IPS-18c (cell line): ENCODE data around the gene DHX35.
"Not testable (repeated sequence)": the region's sequence is repeated elsewhere in the genome, so short reads cannot be mapped to it uniquely, and the experiment has no call there.

Experiments used
- H3K4me3 ChIP-seq: 2 replicates; pipeline ENCODE4 v1.7.0; 2013; ENCODE audit warnings: low read depth, mild to moderate bottlenecking, low read length, moderate library complexity; ENCODE audit not compliant: insufficient read depth
- H3K9me3 ChIP-seq: one replicate; pipeline ENCODE4 v1.6.1; 2013; ENCODE audit warnings: mild to moderate bottlenecking, low read length, moderate library complexity; ENCODE audit not compliant: control insufficient read depth, insufficient read depth

The DHX35 gene

GRCh38 chr20:38935967-38936407 lies 26.2 kb upstream of the DHX35 start:
- no peak overlapping the region for H3K4me3 ChIP-seq
- H3K9me3 ChIP-seq = no peaks in the 10 kb centered on the region

DNA sequence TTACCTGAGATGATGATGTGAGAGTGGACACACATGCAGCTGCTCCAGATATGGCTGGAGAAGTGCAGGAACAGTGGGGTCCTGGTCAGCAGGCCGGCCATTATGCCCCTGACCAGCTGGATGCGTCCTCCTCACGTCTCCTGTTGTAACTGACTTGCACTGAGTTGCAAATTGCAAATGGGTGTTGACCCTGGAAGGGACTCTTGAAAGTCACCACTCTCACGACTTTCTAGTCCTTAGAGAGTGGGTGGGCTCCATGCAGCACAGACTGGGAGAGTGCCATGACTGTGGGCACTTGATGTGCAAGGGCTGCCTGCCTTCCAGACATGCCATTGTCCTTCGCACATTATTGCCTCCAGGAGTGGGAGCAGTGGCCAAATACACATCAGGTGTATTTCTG lies 25.1 kb upstream of the DHX35 start:
- no peak overlapping the region for H3K4me3 ChIP-seq
- no peaks in the 10 kb centered on the region for H3K9me3 ChIP-seq

DNA sequence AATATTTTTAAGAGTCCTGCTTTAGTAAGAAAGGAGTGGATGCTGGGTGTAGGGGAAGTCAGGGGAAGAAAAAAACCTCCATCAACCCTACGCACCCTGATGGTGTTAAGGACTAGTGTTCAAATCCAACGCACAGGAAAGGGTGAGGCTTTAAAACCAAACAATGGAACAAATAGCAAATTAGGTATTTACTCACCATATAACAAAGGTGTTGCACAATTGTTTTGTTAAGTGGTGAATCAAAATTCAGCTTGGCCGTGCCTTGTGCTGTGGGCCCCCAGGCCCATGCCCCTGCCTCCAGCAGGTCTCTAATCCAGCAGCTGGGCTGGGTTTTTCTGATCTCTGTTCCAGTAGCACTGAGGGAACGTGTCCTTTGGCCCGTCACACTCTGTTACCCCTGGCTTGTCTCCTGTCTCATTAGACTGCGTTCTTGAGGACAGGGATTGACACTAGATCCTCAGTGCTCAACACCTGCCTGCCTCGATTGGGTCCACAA lies 24.1 kb upstream of the DHX35 start:
- no peaks in the 10 kb centered on the region for H3K9me3 ChIP-seq
- no peak overlapping the region for H3K4me3 ChIP-seq

GRCh38 chr20:38939686-38940085 lies 22.5 kb upstream of the DHX35 start:
- Histone ChIP-seq H3K9me3 (no peaks in the 10 kb centered on the region), H3K4me3 (no peak overlapping the region)

DNA sequence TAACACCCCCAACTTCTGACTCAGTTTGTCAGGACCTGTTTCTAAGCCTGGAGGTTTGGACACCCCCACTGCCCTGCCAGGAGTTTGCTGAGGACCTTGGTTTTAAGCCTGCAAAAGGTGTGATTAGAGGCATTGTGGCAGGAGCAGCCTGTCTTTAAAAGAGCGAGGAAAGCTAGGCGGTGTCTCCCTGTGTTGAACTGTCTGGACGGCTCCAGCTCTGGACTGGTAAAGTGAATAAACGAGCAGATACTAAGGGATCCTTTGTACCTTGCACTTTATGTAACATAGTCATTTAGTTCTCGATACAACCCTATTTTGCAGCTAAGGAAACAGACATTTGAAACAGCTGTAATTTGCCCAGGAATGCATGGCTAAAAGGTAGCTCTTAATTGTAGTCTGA lies 21.5 kb upstream of the DHX35 start:
- H3K9me3 ChIP-seq = no peaks in the 10 kb centered on the region

DNA sequence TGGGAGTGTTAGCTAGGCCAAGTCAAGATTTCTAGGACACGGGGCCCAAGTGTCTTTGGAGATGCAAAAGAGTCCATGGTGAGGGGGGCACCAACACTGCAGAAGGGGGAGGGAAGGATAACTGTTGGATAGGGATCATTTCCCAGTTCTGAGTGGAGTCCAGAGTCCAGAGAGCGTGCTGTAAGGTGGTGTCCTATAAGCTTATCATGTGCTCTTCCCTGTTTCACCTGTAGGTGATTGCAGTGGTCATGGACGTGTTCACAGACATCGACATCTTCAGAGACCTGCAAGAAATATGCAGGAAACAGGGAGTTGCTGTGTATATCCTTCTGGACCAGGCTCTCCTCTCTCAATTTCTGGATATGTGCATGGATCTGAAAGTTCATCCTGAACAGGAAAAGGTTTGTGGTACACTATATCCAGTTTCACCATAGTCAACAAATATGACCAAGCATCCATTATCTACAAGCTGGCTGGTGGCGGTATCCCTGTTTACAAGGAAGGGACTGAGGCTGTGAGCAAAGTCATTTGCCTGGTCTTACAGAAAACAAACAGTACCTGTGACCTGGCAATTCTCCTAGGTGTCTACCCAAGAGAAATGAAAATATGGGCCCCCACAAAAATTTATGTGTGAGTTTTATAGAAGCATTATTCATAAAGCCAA lies 20.3 kb upstream of the DHX35 start:
- Histone ChIP-seq H3K9me3 (no peaks in the 10 kb centered on the region), H3K4me3 (no peak overlapping the region)

More for the DNA sequence above, 21.5 kb upstream of the DHX35 start:
- H3K4me3 ChIP-seq = no peak overlapping the region

- no peak overlapping the region for H3K4me3 ChIP-seq
- no peaks in the 10 kb centered on the region for H3K9me3 ChIP-seq
Measured at GRCh38 chr20:38945012-38945411, 17.1 kb upstream of the DHX35 start.

DNA sequence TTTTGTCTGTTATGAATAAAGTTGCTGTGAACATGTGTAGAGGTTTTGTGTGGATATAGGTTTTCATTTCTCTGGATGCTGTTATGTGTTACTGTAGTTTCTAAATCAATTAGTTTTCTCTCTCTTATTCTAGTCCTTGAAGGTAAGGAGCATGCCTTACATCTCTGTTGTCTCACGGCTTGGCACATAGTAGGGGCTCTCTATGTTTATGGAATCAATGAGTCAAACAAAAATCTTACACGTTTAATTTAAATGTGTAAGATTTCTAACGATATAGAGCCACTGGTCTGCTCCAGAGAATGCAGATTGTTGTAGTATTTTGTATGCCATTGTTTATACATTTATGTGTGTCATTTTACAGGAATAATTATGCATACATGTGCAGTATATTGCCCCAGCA lies 15.3 kb upstream of the DHX35 start:
- no peak overlapping the region for H3K4me3 ChIP-seq
- H3K9me3 ChIP-seq = no peaks in the 10 kb centered on the region

DNA sequence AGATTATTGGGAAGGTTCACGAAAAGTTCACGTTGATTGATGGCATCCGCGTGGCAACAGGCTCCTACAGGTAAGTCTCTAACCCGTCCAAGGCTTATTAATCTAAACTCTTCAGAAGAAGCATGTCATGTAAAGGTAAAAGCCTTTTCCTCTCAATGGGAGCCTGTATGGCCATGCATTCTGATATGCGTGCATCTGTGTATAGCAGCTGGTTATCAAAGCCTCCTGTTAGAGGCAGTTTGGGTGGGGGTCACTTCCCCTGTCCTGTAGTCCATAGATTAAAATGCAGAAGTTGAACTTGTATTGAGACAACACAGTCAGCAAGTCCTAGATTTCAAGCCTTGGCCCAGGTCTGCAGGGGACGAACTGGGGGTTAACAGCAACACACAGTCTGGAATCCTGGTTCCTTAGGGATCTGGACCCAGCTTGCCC lies 14.2 kb upstream of the DHX35 start:
- no peaks in the 10 kb centered on the region for H3K9me3 ChIP-seq

DNA sequence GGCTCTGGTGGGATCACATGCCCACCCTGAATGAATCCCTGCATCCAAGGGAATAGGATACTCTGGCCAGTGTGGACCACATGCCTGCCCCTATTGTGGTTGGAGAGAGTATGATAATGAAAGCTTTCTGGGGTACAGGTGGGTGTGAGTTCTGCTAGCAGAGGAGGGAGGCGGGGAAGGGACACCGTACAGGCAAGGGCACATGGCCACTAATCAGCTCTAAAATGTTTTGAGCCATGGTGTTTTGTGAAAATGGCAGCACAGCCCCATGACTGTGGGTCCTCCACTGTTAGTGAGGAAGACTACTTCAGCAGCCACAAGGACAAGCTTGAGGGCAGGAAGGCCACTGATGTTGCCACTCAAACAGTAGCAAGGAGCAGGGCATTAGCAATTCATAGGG lies 11.9 kb upstream of the DHX35 start:
- no peaks in the 10 kb centered on the region for H3K9me3 ChIP-seq
- no peak overlapping the region for H3K4me3 ChIP-seq

More for the DNA sequence above, 14.2 kb upstream of the DHX35 start:
- no peak overlapping the region for H3K4me3 ChIP-seq

GRCh38 chr20:38951611-38952010 lies 10.5 kb upstream of the DHX35 start:
- no peak overlapping the region for H3K4me3 ChIP-seq
- H3K9me3 ChIP-seq = no peaks in the 10 kb centered on the region

DNA sequence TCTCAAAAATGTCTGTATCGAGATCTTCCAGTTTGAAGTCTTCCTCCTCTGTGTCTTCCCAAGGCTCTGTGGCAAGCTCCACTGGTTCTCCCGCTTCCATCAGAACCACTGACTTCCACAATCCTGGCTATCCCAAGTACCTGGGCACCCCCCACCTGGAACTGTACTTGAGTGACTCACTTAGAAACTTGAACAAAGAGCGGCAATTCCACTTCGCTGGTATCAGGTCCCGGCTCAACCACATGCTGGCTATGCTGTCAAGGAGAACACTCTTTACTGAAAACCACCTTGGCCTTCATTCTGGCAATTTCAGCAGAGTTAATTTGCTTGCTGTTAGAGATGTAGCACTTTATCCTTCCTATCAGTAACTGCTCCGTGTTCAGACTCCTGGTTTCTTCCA lies 10.0 kb upstream of the DHX35 start:
- Histone ChIP-seq H3K4me3 (no peak overlapping the region), H3K9me3 (no peaks in the 10 kb centered on the region)

DNA sequence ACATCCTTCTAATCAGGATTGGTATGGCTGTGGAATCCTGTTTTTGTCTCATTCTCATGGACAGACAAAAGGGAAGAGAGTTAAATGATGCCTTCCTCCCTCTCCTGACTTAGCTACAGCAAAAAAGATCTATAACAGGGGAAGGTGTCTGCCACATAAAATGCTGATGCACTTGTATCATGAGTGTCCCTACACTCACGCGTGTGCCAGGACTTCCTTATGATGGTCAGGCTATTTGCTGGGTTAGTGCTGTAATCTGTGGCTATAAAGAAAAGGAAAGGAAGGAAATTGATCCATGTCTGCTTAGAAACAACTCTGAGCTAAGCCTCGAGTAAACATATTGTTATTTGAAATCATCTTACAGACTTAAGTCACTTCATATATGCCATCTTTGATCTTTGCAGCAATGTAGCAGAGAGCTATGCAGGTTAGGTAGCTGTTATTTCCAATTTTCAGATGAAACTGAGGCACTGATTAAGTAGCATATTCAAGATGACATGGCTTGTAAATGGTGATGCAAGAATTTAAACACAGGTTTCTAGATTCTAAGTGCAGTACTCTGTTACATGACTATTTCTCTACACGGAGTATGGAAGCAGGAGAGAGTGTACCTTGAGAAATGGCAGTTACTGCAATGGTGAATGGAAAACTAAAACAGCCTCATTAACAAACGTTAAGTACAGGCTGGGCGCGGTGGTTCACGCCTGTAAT lies 8.4 kb upstream of the DHX35 start:
- Histone ChIP-seq H3K4me3 (no peak overlapping the region), H3K9me3 (no peaks in the 10 kb centered on the region)

- Histone ChIP-seq H3K4me3 (no peak overlapping the region), H3K9me3 (no peaks in the 10 kb centered on the region)
Measured at GRCh38 chr20:38957235-38957876, 4.8 kb upstream of the DHX35 start.

GRCh38 chr20:38957915-38958485 lies 4.1 kb upstream of the DHX35 start:
- no peak overlapping the region for H3K4me3 ChIP-seq

DNA sequence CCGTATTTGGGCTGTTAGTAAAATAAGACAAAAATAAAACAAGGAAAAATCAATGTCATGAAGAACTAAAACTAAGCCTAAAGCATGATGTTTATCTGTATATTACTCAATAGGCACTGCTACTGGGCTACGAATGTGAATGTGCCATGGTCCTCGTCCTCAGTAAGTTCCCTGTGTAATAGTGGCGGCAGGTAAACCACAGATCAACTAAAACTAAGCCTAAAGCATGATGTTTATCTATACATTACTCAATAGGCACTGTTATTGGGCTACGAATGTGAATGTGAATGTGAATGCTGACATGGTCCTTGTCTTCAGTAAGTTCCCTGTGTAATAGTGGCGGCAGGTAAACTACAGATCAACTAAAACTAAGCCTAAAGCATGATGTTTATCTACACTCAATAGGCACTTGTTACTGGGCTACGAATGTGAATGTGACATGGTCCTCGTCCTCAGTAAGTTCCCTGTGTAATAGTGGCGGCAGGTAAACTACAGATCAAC lies 1.9 kb upstream of the DHX35 start:
- not testable (repeated sequence) for H3K9me3 ChIP-seq, H3K4me3 ChIP-seq

More at GRCh38 chr20:38957915-38958485, 4.1 kb upstream of the DHX35 start:
- no peaks in the 10 kb centered on the region for H3K9me3 ChIP-seq

GRCh38 chr20:38961530-38962043 lies 557 bp upstream of the DHX35 start:
- Histone ChIP-seq H3K4me3 (peak overlapping the region; percentile 74), H3K9me3 (no peaks in the 10 kb centered on the region)
